Measurements from ENCODE around the gene CREG1. TPM values are rescaled to one million over a fixed set of nuclear protein-coding genes. Genes with fewer than 3 reads are reported as not detected.
"Not testable (repeated sequence)": the region's sequence is repeated elsewhere in the genome, so short reads cannot be mapped to it uniquely, and the experiment has no call there.

The CREG1 gene
- total RNA-seq, result 80.8 TPM

- intact Hi-C loops (cut with DNase I), result no loop called here
- ATAC-seq, result peak; percentile 99
- peak; percentile 96 for DNase-seq (ENCODE audit: low spot score)
Measured at GRCh38 chr1:167553136-167554027, at the start of gene CREG1. Gene CREG1 (minus strand): TSS chr1:167553762.

- intact Hi-C loops (cut with DNase I), result loop anchor here (10.0 kb wide), 1 partner anchor 82 kb away; no protein-coding TSS in a partner anchor
- ATAC-seq (no peak), DNase-seq (ENCODE audit: low spot score) (no peak)
Measured at GRCh38 chr1:167602840-167603239, 49.3 kb upstream of the CREG1 start.

- ATAC-seq (peak; percentile 89), DNase-seq (ENCODE audit: low spot score) (no peak)
- intact Hi-C loops (cut with DNase I), result loop anchor here (10.0 kb wide), 1 partner anchor 83 kb away; no protein-coding TSS in a partner anchor
Measured at GRCh38 chr1:167601442-167602383, 48.2 kb upstream of the CREG1 start.

- DNase-seq (ENCODE audit: low spot score) (no peak), ATAC-seq (peak; percentile 89)
- intact Hi-C loops (cut with DNase I), result loop anchor here (10.0 kb wide), 1 partner anchor 85 kb away; no protein-coding TSS in a partner anchor
Measured at GRCh38 chr1:167599957-167600581, 46.5 kb upstream of the CREG1 start.

DNA sequence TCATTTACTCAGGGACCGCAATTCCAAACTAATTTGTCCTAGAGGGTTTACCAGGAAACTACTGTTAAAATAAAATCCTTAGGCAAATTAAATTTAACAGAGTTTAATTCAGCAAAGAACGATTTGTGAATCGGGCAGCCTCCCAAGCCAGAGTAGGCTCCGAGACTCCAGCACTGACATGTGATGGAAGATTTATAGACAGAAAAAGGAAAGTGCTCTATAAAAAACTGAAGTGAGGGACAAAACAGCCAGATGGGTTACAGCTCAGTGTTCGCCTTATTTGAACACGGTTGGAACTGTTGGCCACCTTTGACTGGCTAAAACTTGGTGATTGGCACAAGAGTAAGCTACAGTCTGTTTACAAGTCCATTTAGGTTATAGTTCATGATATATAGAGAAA lies 41.3 kb upstream of the CREG1 start:
- DNase-seq (ENCODE audit: low spot score) (no peak), ATAC-seq (no peak)
- intact Hi-C loops (cut with DNase I), result no loop called here

DNA sequence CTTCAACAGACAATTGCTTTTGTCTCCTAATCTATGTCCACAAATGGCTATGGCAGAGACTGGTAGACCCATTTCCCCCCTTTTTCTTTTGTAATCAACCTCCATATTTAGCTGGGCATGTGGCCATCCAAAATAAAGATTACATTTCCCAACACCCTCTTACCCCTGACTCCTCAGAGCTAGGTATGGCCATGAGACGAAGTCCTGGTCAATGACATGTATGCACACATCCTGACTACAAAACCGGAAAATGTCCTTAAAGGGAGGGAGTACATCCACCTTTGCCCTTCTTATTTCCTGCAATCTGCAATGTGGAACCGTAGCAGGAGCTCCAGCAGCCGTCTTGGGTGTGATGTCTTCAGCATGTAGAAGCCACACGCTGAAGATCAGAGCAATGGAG lies 40.3 kb upstream of the CREG1 start:
- no peak for ATAC-seq
- no peak for DNase-seq (ENCODE audit: low spot score)
- intact Hi-C loops (cut with DNase I), result no loop called here

GRCh38 chr1:167592475-167592874 lies 38.9 kb upstream of the CREG1 start:
- no peak for DNase-seq (ENCODE audit: low spot score)
- ATAC-seq, result no peak
- intact Hi-C loops (cut with DNase I), result no loop called here

DNA sequence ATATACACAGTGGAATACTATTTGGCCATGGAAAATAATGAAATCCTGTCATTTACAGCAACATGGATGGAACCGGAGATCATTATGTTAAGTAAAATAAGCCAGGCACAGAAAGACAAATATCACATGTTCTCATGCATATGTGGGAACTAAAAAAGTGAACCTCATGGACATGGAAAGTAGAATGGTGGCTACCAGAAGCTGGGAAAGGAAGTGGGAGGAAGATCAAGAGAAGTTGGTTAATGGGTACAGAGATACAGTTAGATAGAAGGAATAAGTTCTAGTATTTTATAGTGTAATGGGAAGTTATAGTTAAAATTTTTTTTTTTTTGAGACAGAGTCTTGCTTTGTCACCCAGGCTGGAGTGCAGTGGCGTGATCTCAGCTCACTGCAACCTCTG lies 34.8 kb upstream of the CREG1 start:
- no peak for DNase-seq (ENCODE audit: low spot score)
- ATAC-seq, result no peak
- intact Hi-C loops (cut with DNase I), result no loop called here

GRCh38 chr1:167587872-167588271 lies 34.3 kb upstream of the CREG1 start:
- intact Hi-C loops (cut with DNase I), result no loop called here
- no peak for ATAC-seq
- no peak for DNase-seq (ENCODE audit: low spot score)

- ATAC-seq, result no peak
- DNase-seq (ENCODE audit: low spot score), result no peak
Measured at GRCh38 chr1:167587342-167587741, 33.8 kb upstream of the CREG1 start.

DNA sequence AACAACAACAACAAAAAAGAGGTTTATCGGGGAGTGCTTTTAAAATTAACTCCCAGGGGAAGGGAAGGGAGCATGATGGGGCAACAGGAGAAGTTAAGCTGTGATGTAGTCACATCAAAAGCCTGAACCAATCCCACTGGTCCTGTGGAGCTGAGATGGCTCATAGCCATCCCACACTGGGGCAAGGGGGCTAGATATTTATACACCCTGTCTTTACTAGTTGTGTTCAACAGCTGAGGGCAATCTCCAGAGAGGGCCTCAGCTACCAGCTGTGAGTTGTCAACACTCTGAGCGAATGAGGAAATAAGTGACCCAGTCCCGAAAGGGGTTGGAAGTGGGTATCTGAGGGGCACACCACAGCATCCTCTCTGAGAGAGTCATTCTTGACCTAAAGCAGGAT lies 31.0 kb upstream of the CREG1 start:
- ATAC-seq, result no peak
- intact Hi-C loops (cut with DNase I), result no loop called here
- no peak for DNase-seq (ENCODE audit: low spot score)

More at GRCh38 chr1:167587342-167587741, 33.8 kb upstream of the CREG1 start:
- intact Hi-C loops (cut with DNase I), result no loop called here

GRCh38 chr1:167582722-167583121 lies 29.2 kb upstream of the CREG1 start:
- ATAC-seq, result no peak
- intact Hi-C loops (cut with DNase I), result no loop called here

GRCh38 chr1:167582064-167582463 lies 28.5 kb upstream of the CREG1 start:
- DNase-seq (ENCODE audit: low spot score) (no peak), ATAC-seq (no peak)
- intact Hi-C loops (cut with DNase I), result no loop called here

More at GRCh38 chr1:167582722-167583121, 29.2 kb upstream of the CREG1 start:
- DNase-seq (ENCODE audit: low spot score), result no peak

GRCh38 chr1:167579986-167580385 lies 26.4 kb upstream of the CREG1 start:
- ATAC-seq, result no peak
- no peak for DNase-seq (ENCODE audit: low spot score)
- intact Hi-C loops (cut with DNase I), result no loop called here

DNA sequence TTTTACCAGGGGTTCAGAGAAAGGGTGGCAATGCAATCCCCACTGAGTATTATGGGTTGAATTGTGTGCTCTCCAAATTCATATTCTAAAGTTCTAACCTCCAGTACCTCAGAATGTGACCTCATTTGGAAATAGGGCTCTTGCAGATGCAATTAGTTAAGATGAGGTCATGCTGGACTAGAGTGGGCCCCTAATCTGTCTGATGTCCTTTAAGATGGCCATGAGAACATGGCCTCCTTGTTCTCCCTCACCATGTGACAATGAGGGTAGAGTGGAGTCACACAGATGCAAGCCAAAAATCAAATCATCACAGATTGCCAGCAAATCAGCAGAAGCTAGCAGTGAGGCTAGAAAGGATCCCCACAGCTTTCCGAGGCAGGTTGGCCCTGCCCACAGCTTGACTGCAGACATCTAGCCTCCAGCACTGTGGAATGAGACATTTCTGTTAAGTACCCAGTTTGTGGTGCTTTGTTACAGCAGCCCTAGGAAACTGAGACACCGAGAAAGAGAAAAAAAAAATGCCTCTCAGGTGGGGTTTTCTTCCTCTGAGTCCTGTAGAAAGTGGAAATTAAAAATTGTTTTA lies 25.5 kb upstream of the CREG1 start:
- ATAC-seq (no peak), DNase-seq (ENCODE audit: low spot score) (no peak)
- intact Hi-C loops (cut with DNase I), result no loop called here

- ATAC-seq, result no peak
- intact Hi-C loops (cut with DNase I), result no loop called here
- DNase-seq (ENCODE audit: low spot score), result no peak
Measured at GRCh38 chr1:167575649-167576048, 22.1 kb upstream of the CREG1 start.

DNA sequence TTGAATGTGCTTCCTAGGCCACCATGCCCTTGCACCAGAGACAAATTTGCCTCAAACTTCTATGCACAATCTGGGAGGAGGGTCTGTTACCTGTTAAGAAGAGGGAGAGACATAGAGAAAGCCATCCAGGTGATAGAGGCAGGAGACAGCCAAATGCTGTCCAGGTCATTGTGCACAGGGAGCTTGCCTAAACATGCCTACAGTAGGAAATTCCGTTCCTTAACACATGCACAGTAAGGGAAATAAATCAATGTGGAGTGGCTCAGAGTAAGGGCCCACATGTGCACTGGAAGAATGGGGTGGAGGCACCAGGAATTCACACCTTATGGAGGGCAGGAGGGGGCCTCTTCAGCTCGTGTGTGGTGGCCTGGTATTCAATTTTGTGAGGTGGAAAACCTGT lies 19.5 kb upstream of the CREG1 start:
- intact Hi-C loops (cut with DNase I), result no loop called here
- DNase-seq (ENCODE audit: low spot score) (no peak), ATAC-seq (no peak)

DNA sequence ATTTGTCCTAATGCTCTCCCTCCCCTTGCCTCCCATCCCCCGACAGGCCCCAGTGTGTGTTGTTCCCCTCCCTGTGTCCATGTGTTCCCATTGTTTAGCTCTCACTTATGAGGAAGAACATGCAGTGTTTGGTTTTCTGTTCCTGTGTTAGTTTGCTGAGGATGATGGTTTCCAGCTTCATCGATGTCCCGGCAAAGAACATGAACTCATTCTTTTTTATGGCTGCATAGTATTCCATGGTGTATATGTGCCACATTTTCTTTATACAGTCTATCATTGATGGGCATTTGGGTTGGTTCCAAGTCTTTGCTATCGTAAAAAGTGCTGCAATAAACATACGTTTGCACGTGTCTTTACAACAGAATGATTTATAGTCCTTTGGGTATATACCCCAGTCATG lies 17.1 kb upstream of the CREG1 start:
- not testable (repeated sequence) for ATAC-seq

GRCh38 chr1:167567663-167568062 lies 14.1 kb upstream of the CREG1 start:
- ATAC-seq, result no peak
- no peak for DNase-seq (ENCODE audit: low spot score)
- intact Hi-C loops (cut with DNase I), result no loop called here

More for the DNA sequence above, 17.1 kb upstream of the CREG1 start:
- DNase-seq (ENCODE audit: low spot score); intact Hi-C loops (cut with DNase I): not testable (repeated sequence)

All from sciatic nerve (tissue), 2 donors.